Uterus (tissue), 4 donors: ENCODE results near the gene STARD8. TPM values are rescaled to one million over a fixed set of nuclear protein-coding genes. Genes with fewer than 3 reads are reported as not detected.

Experiments used
- small RNA-seq: library from RNA; depleted of rRNA; stranded (forward); fragments of <200 nt; gene quantifications from one replicate; pipeline ENCODE3, GENCODE V24; 2016
- total RNA-seq, 4 donors: library from RNA; depleted of rRNA in 3 of 4; stranded (reverse); fragments of >200 nt in 3 of 4; gene quantifications; one replicate each; pipeline versions ENCODE4 v1.1.0 to v1.2.4, GENCODE V29; 2014 to 2023
- donor health status: DM: yes; HTN: yes; CAD: no.

Gene STARD8
- total RNA-seq, 4 donors from 2014 or later = 10.9 to 25.4 (median 17.2) TPM

Small RNA genes lying within 50 kb of the gene (small RNA-seq; reads per million reads assigned to genes)
- gene COX6CP12 = not detected

Other genes starting within 250 kb of the STARD8 start
- 10 to 100 TPM in 2 of 4 donors, 1 to 10 TPM in 2; 4.6 to 27.7 (median 10.8) TPM for gene OPHN1, start 214.2 kb upstream of the STARD8 start, total RNA-seq
- 10 to 100 TPM in 3 of 4 donors, 1 to 10 TPM in 1; 9.0 to 53.5 (median 34.6) TPM for gene YIPF6, start 148.6 kb upstream of the STARD8 start, total RNA-seq
- 10 to 100 TPM in 3 of 4 donors, 1 to 10 TPM in 1; 8.8 to 59.1 (median 28.7) TPM for gene EFNB1, start 181.4 kb downstream of the STARD8 start, total RNA-seq